HepG2 (cell line): ENCODE data around the gene DMAC2L. TPM values are rescaled to one million over a fixed set of nuclear protein-coding genes. Genes with fewer than 3 reads are reported as not detected.

ENCODE experiments used
- DMAP1 ChIP-seq: IDR thresholded peaks from 2 replicates; pipeline ENCODE4 v1.6.1; 2016
- HDAC2 ChIP-seq: sonication (generic); formaldehyde crosslinking; IDR thresholded peaks from 2 replicates; pipeline ENCODE4 v1.4.0; 2020; ENCODE audit warnings: missing genetic modification reagents
- HOXA5 ChIP-seq: sonication (generic); formaldehyde crosslinking; IDR thresholded peaks from 2 replicates; pipeline ENCODE4 v1.4.0; 2020; ENCODE audit warnings: missing genetic modification reagents
- IKZF4 ChIP-seq: sonication (generic); formaldehyde crosslinking; IDR thresholded peaks from 2 replicates; pipeline ENCODE4 v1.5.1; 2020; ENCODE audit warnings: borderline replicate concordance, mild to moderate bottlenecking, low read depth, missing genetic modification reagents; ENCODE audit errors: not compliant biosample characterization
- RARG ChIP-seq: sonication (generic); formaldehyde crosslinking; IDR thresholded peaks from 2 replicates; pipeline ENCODE4 v1.4.0; 2020; ENCODE audit warnings: low read depth, mild to moderate bottlenecking, missing genetic modification reagents
- ZC3H13 ChIP-seq: sonication (generic); formaldehyde crosslinking; IDR thresholded peaks from 2 replicates; pipeline ENCODE4 v1.8.1; 2023; ENCODE audit warnings: mild to moderate bottlenecking, missing genetic modification reagents, moderate library complexity
- ZMAT3 ChIP-seq: sonication (generic); formaldehyde crosslinking; conservative IDR thresholded peaks from 2 replicates; pipeline ENCODE4 v1.7.0; 2021; ENCODE audit warnings: missing genetic modification reagents
- ZNF124 ChIP-seq: sonication (generic); formaldehyde crosslinking; IDR thresholded peaks from 2 replicates; pipeline ENCODE4 v1.4.0; 2020; ENCODE audit warnings: missing genetic modification reagents
- ZNF552 ChIP-seq: sonication (generic); formaldehyde crosslinking; IDR thresholded peaks from 2 replicates; pipeline ENCODE4 v1.9.0; 2022; ENCODE audit warnings: missing genetic modification reagents, mild to moderate bottlenecking, borderline replicate concordance
- ZNF607 ChIP-seq: sonication (generic); formaldehyde crosslinking; IDR thresholded peaks from 2 replicates; pipeline ENCODE4 v1.5.1; 2020; ENCODE audit warnings: missing genetic modification reagents, mild to moderate bottlenecking, borderline replicate concordance
- ZNF773 ChIP-seq: sonication (generic); formaldehyde crosslinking; IDR thresholded peaks from 2 replicates; pipeline ENCODE4 v1.4.0; 2020; ENCODE audit warnings: missing genetic modification reagents, borderline replicate concordance
- ZNF782 ChIP-seq: sonication (generic); formaldehyde crosslinking; IDR thresholded peaks from 2 replicates; pipeline ENCODE4 v1.4.0; 2020; ENCODE audit warnings: missing genetic modification reagents, mild to moderate bottlenecking, borderline replicate concordance
- polyA plus RNA-seq, 8 experiments: library from polyadenylated mRNA; depleted of rRNA in 3 of 8; stranded (reverse) in 7 of 8; unstranded in 1 of 8; fragments of >200 nt; fragmentation: Illumina TruSeq in 4 of 8; extraction: Trizol in 4 of 8; gene quantifications; 2 replicates each; pipeline versions ENCODE4 v1.2.1 to v1.2.3, GENCODE V29; 2011 to 2016; ENCODE audit warnings: low read depth in 4 of 8, missing spikeins in 1 of 8, mixed read lengths in 1 of 8; ENCODE audit not compliant: insufficient read depth in 1 of 8
- total RNA-seq, 5 experiments: library from RNA; depleted of rRNA; stranded (reverse); fragments of >200 nt; fragmentation: Illumina TruSeq; extraction: Trizol; gene quantifications; 2 replicates each; pipeline ENCODE4 v1.2.3, GENCODE V29; 2016; ENCODE audit warnings: low read depth in 1 of 5
- TF ChIP-seq, protein P1 (sequence below): sonication (generic); formaldehyde crosslinking; IDR thresholded peaks from 2 replicates; pipeline ENCODE4 v1.8.0; 2022; ENCODE audit warnings: missing genetic modification reagents, mild to moderate bottlenecking, moderate library complexity, borderline replicate concordance
- TF ChIP-seq, protein P2 (sequence below): sonication (generic); formaldehyde crosslinking; IDR thresholded peaks from 2 replicates; pipeline ENCODE4 v1.9.0; 2021; ENCODE audit warnings: missing genetic modification reagents, borderline replicate concordance
- TF ChIP-seq, protein P3 (sequence below): fragments of 450-650 bp; IDR thresholded peaks from 2 replicates; pipeline ENCODE4 v1.6.1; 2017
- TF ChIP-seq, protein P4 (sequence below): sonication (generic); formaldehyde crosslinking; IDR thresholded peaks from 2 replicates; pipeline ENCODE4 v1.4.0; 2020; ENCODE audit warnings: missing genetic modification reagents, borderline replicate concordance
- TF ChIP-seq, protein P5 (sequence below): sonication (generic); formaldehyde crosslinking; IDR thresholded peaks from 2 replicates; pipeline ENCODE4 v1.4.0; 2020; ENCODE audit warnings: low read depth, mild to moderate bottlenecking, missing genetic modification reagents
- TF ChIP-seq, protein P6 (sequence below): sonication (generic); formaldehyde crosslinking; IDR thresholded peaks from 2 replicates; pipeline ENCODE4 v1.4.0; 2020; ENCODE audit warnings: missing genetic modification reagents

Gene DMAC2L
- total and polyA plus RNA-seq, 2 of the 13 experiments (the other 11 are each of a cell fraction or from before 2014, with no cell fraction given): 19.4 to 23.2 TPM

DNA sequence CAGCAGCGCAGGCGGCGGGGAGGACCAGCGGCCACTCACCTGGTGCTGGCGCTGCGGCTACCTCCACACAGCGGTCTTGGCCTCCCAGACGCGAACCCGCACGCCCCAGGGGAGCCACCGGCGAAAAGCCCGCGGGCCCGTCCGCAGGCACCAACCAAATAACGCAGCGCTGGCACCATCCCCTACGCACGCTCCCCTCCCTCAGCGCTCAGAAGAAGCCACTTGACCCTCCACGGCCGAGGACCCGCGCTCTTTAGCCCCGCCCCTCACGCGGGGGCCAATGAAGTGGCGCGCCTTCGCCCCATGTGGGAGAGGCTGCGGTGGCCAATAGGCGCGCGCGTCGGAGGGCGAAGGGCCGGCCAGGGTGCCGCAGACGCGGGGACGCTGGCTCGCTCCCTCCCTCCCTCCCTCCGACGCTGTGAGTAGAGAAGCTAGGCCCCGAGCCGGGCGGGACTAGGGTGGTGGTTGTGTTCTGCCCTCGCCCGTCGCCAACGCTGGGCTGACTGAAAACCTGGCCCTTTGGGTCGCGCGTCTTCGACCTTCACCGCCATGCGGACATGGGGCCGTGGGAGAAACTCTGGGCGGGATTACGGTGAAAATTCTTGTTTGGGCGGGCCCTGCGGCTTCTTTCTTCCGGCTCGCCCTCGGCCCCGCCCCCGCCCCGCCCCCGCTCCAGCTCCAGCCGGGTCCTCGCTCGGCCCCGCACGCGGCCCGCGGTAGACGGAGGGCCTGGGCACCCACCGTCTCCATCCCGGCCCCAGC, at the start of gene DMAC2L, which contains the start of gene L2HGDH (continued):
- TF ChIP-seq, protein P1, sequence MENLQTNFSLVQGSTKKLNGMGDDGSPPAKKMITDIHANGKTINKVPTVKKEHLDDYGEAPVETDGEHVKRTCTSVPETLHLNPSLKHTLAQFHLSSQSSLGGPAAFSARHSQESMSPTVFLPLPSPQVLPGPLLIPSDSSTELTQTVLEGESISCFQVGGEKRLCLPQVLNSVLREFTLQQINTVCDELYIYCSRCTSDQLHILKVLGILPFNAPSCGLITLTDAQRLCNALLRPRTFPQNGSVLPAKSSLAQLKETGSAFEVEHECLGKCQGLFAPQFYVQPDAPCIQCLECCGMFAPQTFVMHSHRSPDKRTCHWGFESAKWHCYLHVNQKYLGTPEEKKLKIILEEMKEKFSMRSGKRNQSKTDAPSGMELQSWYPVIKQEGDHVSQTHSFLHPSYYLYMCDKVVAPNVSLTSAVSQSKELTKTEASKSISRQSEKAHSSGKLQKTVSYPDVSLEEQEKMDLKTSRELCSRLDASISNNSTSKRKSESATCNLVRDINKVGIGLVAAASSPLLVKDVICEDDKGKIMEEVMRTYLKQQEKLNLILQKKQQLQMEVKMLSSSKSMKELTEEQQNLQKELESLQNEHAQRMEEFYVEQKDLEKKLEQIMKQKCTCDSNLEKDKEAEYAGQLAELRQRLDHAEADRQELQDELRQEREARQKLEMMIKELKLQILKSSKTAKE (CRISPR knock-in tag): no peak
- peak; percentile 32; the same call in 1 of the 2 replicates for TF ChIP-seq HDAC2 (CRISPR knock-in tag)
- peak; percentile 91; the same call in 1 of the 2 replicates for TF ChIP-seq ZNF782
- TF ChIP-seq ZNF552 (CRISPR knock-in tag): peak; percentile 82
- TF ChIP-seq, protein P2, sequence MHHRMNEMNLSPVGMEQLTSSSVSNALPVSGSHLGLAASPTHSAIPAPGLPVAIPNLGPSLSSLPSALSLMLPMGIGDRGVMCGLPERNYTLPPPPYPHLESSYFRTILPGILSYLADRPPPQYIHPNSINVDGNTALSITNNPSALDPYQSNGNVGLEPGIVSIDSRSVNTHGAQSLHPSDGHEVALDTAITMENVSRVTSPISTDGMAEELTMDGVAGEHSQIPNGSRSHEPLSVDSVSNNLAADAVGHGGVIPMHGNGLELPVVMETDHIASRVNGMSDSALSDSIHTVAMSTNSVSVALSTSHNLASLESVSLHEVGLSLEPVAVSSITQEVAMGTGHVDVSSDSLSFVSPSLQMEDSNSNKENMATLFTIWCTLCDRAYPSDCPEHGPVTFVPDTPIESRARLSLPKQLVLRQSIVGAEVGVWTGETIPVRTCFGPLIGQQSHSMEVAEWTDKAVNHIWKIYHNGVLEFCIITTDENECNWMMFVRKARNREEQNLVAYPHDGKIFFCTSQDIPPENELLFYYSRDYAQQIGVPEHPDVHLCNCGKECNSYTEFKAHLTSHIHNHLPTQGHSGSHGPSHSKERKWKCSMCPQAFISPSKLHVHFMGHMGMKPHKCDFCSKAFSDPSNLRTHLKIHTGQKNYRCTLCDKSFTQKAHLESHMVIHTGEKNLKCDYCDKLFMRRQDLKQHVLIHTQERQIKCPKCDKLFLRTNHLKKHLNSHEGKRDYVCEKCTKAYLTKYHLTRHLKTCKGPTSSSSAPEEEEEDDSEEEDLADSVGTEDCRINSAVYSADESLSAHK: no peak
- TF ChIP-seq, protein P3, sequence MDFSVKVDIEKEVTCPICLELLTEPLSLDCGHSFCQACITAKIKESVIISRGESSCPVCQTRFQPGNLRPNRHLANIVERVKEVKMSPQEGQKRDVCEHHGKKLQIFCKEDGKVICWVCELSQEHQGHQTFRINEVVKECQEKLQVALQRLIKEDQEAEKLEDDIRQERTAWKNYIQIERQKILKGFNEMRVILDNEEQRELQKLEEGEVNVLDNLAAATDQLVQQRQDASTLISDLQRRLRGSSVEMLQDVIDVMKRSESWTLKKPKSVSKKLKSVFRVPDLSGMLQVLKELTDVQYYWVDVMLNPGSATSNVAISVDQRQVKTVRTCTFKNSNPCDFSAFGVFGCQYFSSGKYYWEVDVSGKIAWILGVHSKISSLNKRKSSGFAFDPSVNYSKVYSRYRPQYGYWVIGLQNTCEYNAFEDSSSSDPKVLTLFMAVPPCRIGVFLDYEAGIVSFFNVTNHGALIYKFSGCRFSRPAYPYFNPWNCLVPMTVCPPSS: no peak
- peak; percentile 69; the same call in 1 of the 2 replicates for TF ChIP-seq RARG
- TF ChIP-seq HOXA5 (CRISPR knock-in tag): peak; percentile 60; the same call in 1 of the 2 replicates
- TF ChIP-seq DMAP1 (CRISPR knock-in tag): peak; percentile 89; the same call in 1 of the 2 replicates
- TF ChIP-seq ZNF124 (CRISPR knock-in tag): no peak
- TF ChIP-seq IKZF4 (CRISPR knock-in tag): peak; percentile 98
- no peak for TF ChIP-seq ZNF773 (CRISPR knock-in tag)
- TF ChIP-seq, protein P4, sequence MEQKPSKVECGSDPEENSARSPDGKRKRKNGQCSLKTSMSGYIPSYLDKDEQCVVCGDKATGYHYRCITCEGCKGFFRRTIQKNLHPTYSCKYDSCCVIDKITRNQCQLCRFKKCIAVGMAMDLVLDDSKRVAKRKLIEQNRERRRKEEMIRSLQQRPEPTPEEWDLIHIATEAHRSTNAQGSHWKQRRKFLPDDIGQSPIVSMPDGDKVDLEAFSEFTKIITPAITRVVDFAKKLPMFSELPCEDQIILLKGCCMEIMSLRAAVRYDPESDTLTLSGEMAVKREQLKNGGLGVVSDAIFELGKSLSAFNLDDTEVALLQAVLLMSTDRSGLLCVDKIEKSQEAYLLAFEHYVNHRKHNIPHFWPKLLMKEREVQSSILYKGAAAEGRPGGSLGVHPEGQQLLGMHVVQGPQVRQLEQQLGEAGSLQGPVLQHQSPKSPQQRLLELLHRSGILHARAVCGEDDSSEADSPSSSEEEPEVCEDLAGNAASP: peak; percentile 12; the same call in 1 of the 2 replicates
- TF ChIP-seq, protein P5, sequence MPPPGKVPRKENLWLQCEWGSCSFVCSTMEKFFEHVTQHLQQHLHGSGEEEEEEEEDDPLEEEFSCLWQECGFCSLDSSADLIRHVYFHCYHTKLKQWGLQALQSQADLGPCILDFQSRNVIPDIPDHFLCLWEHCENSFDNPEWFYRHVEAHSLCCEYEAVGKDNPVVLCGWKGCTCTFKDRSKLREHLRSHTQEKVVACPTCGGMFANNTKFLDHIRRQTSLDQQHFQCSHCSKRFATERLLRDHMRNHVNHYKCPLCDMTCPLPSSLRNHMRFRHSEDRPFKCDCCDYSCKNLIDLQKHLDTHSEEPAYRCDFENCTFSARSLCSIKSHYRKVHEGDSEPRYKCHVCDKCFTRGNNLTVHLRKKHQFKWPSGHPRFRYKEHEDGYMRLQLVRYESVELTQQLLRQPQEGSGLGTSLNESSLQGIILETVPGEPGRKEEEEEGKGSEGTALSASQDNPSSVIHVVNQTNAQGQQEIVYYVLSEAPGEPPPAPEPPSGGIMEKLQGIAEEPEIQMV (CRISPR knock-in tag): peak; percentile 18; the same call in 1 of the 2 replicates
- peak; percentile 56 for TF ChIP-seq ZNF607
- TF ChIP-seq, protein P6, sequence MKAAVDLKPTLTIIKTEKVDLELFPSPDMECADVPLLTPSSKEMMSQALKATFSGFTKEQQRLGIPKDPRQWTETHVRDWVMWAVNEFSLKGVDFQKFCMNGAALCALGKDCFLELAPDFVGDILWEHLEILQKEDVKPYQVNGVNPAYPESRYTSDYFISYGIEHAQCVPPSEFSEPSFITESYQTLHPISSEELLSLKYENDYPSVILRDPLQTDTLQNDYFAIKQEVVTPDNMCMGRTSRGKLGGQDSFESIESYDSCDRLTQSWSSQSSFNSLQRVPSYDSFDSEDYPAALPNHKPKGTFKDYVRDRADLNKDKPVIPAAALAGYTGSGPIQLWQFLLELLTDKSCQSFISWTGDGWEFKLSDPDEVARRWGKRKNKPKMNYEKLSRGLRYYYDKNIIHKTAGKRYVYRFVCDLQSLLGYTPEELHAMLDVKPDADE (CRISPR knock-in tag): no peak
- TF ChIP-seq ZC3H13: no peak
- peak; percentile 91; the same call in 1 of the 2 replicates for TF ChIP-seq ZMAT3 (CRISPR knock-in tag)
